CD14-positive monocyte (primary cell): ENCODE results near the gene APOBEC3H. TPM values are rescaled to one million over a fixed set of nuclear protein-coding genes. Genes with fewer than 3 reads are reported as not detected.

Experiments
- DNase-seq, 3 donors: peaks; one replicate each; pipeline ENCODE4 v3.0.0-alpha.2; 2011 to 2022
- H2AFZ ChIP-seq: 2 replicates; pipeline ENCODE4 v1.6.0; 2012; ENCODE audit warnings: mild to moderate bottlenecking, low read depth, low read length, inconsistent platforms; ENCODE audit not compliant: insufficient read depth, poor library complexity, severe bottlenecking
- H3K27ac ChIP-seq, 2 donors: 1 replicate in 1 of 2; 2 replicates in 1 of 2; pipeline ENCODE4 v1.5.1; 2012 to 2013; ENCODE audit warnings: low read length in 2 of 2, control low read depth in 1 of 2, inconsistent platforms in 1 of 2, low read depth in 1 of 2, mild to moderate bottlenecking in 1 of 2
- H3K27me3 ChIP-seq, 2 donors: one replicate each; pipeline versions ENCODE4 v1.6.0 to v1.6.1; 2011 to 2013; ENCODE audit warnings: low read length in 2 of 2; ENCODE audit not compliant: control insufficient read depth in 2 of 2, insufficient read depth in 2 of 2
- H3K36me3 ChIP-seq, 2 donors: replicated peaks in 1 of 2; 1 replicate in 1 of 2; 2 replicates in 1 of 2; pipeline versions ENCODE4 v1.5.1 to v1.6.1; 2012 to 2013; ENCODE audit warnings: low read length in 2 of 2, control low read depth in 1 of 2, inconsistent platforms in 1 of 2, mild to moderate bottlenecking in 1 of 2; ENCODE audit not compliant: insufficient read depth in 2 of 2, control insufficient read depth in 1 of 2
- H3K4me1 ChIP-seq, 2 donors: 1 replicate in 1 of 2; 2 replicates in 1 of 2; pipeline versions ENCODE4 v1.5.1 to v1.6.1; 2012 to 2013; ENCODE audit warnings: low read length in 2 of 2, control low read depth in 1 of 2, inconsistent platforms in 1 of 2, mild to moderate bottlenecking in 1 of 2, moderate library complexity in 1 of 2; ENCODE audit not compliant: insufficient read depth in 2 of 2, control insufficient read depth in 1 of 2
- H3K4me2 ChIP-seq: replicated peaks from 2 replicates; pipeline ENCODE3; 2012; ENCODE audit warnings: low read length, moderate library complexity, mild to moderate bottlenecking; ENCODE audit not compliant: poor library complexity, severe bottlenecking; ENCODE audit errors: extremely low read depth
- H3K4me3 ChIP-seq, 3 experiments: fragments of 200-600 bp in 1 of 3; sonication (generic) in 1 of 3; replicated peaks in 1 of 3; 1 replicate in 2 of 3; 2 replicates in 1 of 3; pipeline ENCODE4 v1.5.1; 2011 to 2013; ENCODE audit warnings: low read length in 3 of 3, mild to moderate bottlenecking in 3 of 3, control low read depth in 2 of 3, low read depth in 2 of 3, inconsistent platforms in 1 of 3, moderate library complexity in 1 of 3
- H3K79me2 ChIP-seq: 2 replicates; pipeline ENCODE4 v1.6.0; 2012; ENCODE audit warnings: mild to moderate bottlenecking, control low read depth, inconsistent platforms, low read length, moderate library complexity; ENCODE audit not compliant: insufficient read depth
- H3K9ac ChIP-seq: 2 replicates; pipeline ENCODE4 v1.6.0; 2017; ENCODE audit warnings: low read length, mild to moderate bottlenecking; ENCODE audit not compliant: insufficient read depth, poor library complexity, severe bottlenecking
- H3K9me3 ChIP-seq, 2 donors: replicated peaks in 1 of 2; 1 replicate in 1 of 2; 2 replicates in 1 of 2; pipeline versions ENCODE4 v1.5.1 to v1.6.1; 2012 to 2013; ENCODE audit warnings: low read length in 2 of 2, control low read depth in 1 of 2; ENCODE audit not compliant: control insufficient read depth in 1 of 2, insufficient read depth in 1 of 2
- H4K20me1 ChIP-seq: 2 replicates; pipeline ENCODE4 v1.6.0; 2012; ENCODE audit warnings: mild to moderate bottlenecking, low read length, control low read depth, moderate library complexity; ENCODE audit not compliant: insufficient read depth
- H3K27ac Mint-ChIP-seq, 7 donors: one replicate each; pipeline ENCODE4 v1.8.0; 2020; ENCODE audit warnings: mild to moderate bottlenecking in 7 of 7, mixed read lengths in 7 of 7, moderate library complexity in 6 of 7, inconsistent platforms in 2 of 7
- H3K27me3 Mint-ChIP-seq, 3 donors: one replicate each; pipeline ENCODE4 v1.8.0; 2021 to 2022; ENCODE audit warnings: low read depth in 3 of 3, mild to moderate bottlenecking in 3 of 3, mixed read lengths in 3 of 3, moderate library complexity in 3 of 3, inconsistent platforms in 1 of 3
- H3K36me3 Mint-ChIP-seq, 2 donors: one replicate each; pipeline ENCODE4 v1.8.0; 2020; ENCODE audit warnings: mixed read lengths in 2 of 2, inconsistent platforms in 1 of 2, mild to moderate bottlenecking in 1 of 2
- H3K4me1 Mint-ChIP-seq: one replicate; pipeline ENCODE4 v1.8.0; 2020; ENCODE audit warnings: mild to moderate bottlenecking, mixed read lengths
- H3K4me3 Mint-ChIP-seq, 2 donors: one replicate each; pipeline ENCODE4 v1.8.0; 2020; ENCODE audit warnings: mild to moderate bottlenecking in 2 of 2, mixed read lengths in 2 of 2, moderate library complexity in 1 of 2
- H3K9me3 Mint-ChIP-seq, 7 donors: one replicate each; pipeline ENCODE4 v1.8.0; 2020 to 2022; ENCODE audit warnings: mixed read lengths in 7 of 7, mild to moderate bottlenecking in 6 of 7, moderate library complexity in 6 of 7, inconsistent platforms in 2 of 7
- WGBS: methylation state at CpG from one replicate; pipeline ENCODE4 v1.1.5; 2013; ENCODE audit warnings: missing lambda C conversion rate; ENCODE audit not compliant: insufficient coverage; 5-methylcytosine and 5-hydroxymethylcytosine counted together
- intact Hi-C, 2 donors: fragments of 100-400 bp; cut with micrococcal nuclease; formaldehyde crosslinking; loops; one replicate each; pipeline versions ENCODE4 v1.15.0 to v1.15.1; 2023
- polyA plus RNA-seq, 3 donors: library from polyadenylated mRNA; depleted of rRNA in 1 of 3; unstranded in 2 of 3; stranded (reverse) in 1 of 3; fragments of 300-500 nt in 2 of 3; fragments of >200 nt in 1 of 3; fragmentation: Illumina TruSeq in 2 of 3; gene quantifications; 1 replicate in 2 of 3; 2 replicates in 1 of 3; pipeline ENCODE4 v1.2.3, GENCODE V29; 2012 to 2021
- TF ChIP-seq, protein P1 (sequence below): fragments of 200-600 bp; IDR thresholded peaks from one replicate; pipeline ENCODE4 v1.8.0; 2022; ENCODE audit warnings: antibody characterized with exemption, mild to moderate bottlenecking

APOBEC3H gene
- polyA plus RNA-seq, 3 donors: 0.28 TPM; not detected in 2

- no peaks in the 10 kb centered on the region for H3K9me3 ChIP-seq
- no peak overlapping the region for H3K27ac ChIP-seq
- H4K20me1 ChIP-seq: peaks cover 4% of the 10 kb centered on the region
- peaks cover 0 to 2% (median 0%) of the 10 kb centered on the region in 3 donors for H3K27me3 Mint-ChIP-seq
- intact Hi-C loops: no loop called here
- peaks cover 13 to 22% of the 10 kb centered on the region in 2 donors for H3K4me1 ChIP-seq
- H2AFZ ChIP-seq: no peak overlapping the region
- peaks cover 32 to 50% of the 10 kb centered on the region in 2 donors for H3K36me3 Mint-ChIP-seq
- no peak overlapping the region for H3K9ac ChIP-seq
- H3K4me1 Mint-ChIP-seq: peaks cover 34% of the 10 kb centered on the region
- 88% methylated on average over 7 of the region's 9 CpGs for WGBS
- no peak for DNase-seq
- TF ChIP-seq, protein P1, sequence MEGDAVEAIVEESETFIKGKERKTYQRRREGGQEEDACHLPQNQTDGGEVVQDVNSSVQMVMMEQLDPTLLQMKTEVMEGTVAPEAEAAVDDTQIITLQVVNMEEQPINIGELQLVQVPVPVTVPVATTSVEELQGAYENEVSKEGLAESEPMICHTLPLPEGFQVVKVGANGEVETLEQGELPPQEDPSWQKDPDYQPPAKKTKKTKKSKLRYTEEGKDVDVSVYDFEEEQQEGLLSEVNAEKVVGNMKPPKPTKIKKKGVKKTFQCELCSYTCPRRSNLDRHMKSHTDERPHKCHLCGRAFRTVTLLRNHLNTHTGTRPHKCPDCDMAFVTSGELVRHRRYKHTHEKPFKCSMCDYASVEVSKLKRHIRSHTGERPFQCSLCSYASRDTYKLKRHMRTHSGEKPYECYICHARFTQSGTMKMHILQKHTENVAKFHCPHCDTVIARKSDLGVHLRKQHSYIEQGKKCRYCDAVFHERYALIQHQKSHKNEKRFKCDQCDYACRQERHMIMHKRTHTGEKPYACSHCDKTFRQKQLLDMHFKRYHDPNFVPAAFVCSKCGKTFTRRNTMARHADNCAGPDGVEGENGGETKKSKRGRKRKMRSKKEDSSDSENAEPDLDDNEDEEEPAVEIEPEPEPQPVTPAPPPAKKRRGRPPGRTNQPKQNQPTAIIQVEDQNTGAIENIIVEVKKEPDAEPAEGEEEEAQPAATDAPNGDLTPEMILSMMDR: no peak
- peaks cover 14% of the 10 kb centered on the region for H3K79me2 ChIP-seq
- H3K9me3 Mint-ChIP-seq: peaks cover 0 to 3% (median 0%) of the 10 kb centered on the region in 7 donors
- H3K27me3 ChIP-seq: no peaks in the 10 kb centered on the region
- no peak overlapping the region for H3K4me3 Mint-ChIP-seq
- peak overlapping the region in 1 of 7 donors; percentile 13 for H3K27ac Mint-ChIP-seq
- H3K4me2 ChIP-seq: no peak overlapping the region
- H3K4me3 ChIP-seq: no peak overlapping the region
- peaks cover 20 to 39% of the 10 kb centered on the region in 2 donors for H3K36me3 ChIP-seq
These were observed 16.8 kb upstream of the APOBEC3H start for GRCh38 chr22:39080052-39080762.

DNA sequence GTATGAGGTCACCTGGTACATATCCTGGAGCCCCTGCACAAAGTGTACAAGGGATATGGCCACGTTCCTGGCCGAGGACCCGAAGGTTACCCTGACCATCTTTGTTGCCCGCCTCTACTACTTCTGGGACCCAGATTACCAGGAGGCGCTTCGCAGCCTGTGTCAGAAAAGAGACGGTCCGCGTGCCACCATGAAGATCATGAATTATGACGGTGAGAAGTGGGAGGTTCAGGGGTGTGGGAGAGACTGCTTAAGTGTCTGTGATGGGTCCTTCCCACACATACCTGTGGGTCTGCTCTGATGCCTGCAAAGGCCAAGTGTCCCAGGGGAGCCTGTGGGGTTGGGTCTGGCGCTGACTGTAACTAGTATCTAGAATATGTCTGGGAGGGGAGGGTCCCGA, 16.0 kb upstream of the APOBEC3H start:
- Mint-ChIP-seq H3K4me3 (no peak overlapping the region), H3K27ac (peak overlapping the region in 1 of 7 donors; percentile 60), H3K36me3 (peaks cover 32 to 50% of the 10 kb centered on the region in 2 donors), H3K9me3 (peaks cover 0 to 3% (median 0%) of the 10 kb centered on the region in 7 donors), H3K4me1 (peaks cover 30% of the 10 kb centered on the region), H3K27me3 (peaks cover 0 to 2% (median 0%) of the 10 kb centered on the region in 3 donors)
- peaks cover 14% of the 10 kb centered on the region for H3K79me2 ChIP-seq
- no peak overlapping the region for H3K27ac ChIP-seq
- no peaks in the 10 kb centered on the region for H3K27me3 ChIP-seq
- no peak overlapping the region for H2AFZ ChIP-seq
- no peak overlapping the region for H3K9ac ChIP-seq
- intact Hi-C loops: no loop called here
- 98% methylated on average over 5 of the region's 12 CpGs for WGBS
- no peak overlapping the region for H3K4me2 ChIP-seq
- DNase-seq: no peak
- H4K20me1 ChIP-seq: peaks cover 4% of the 10 kb centered on the region
- peaks cover 20 to 39% of the 10 kb centered on the region in 2 donors for H3K36me3 ChIP-seq
- peaks cover 13 to 21% of the 10 kb centered on the region in 2 donors for H3K4me1 ChIP-seq
- H3K4me3 ChIP-seq: no peak overlapping the region
- H3K9me3 ChIP-seq: no peaks in the 10 kb centered on the region
- TF ChIP-seq, protein P1: no peak
